PC-3 (cell line): ENCODE measurements around the gene NELFB.

ENCODE experiments used
- EZH2phosphoT487 ChIP-seq: fragments of 300-600 bp; sonication (generic); IDR thresholded peaks from 2 replicates; pipeline ENCODE4 v1.6.1; 2018; ENCODE audit warnings: mild to moderate bottlenecking, antibody characterized with exemption, low read length, borderline replicate concordance
- TF ChIP-seq, protein P1 (sequence below): fragments of 300-600 bp; sonication (generic); conservative IDR thresholded peaks from 2 replicates; pipeline ENCODE4 v1.5.1; 2017; ENCODE audit warnings: antibody characterized with exemption, low read depth, mild to moderate bottlenecking, low read length

DNA sequence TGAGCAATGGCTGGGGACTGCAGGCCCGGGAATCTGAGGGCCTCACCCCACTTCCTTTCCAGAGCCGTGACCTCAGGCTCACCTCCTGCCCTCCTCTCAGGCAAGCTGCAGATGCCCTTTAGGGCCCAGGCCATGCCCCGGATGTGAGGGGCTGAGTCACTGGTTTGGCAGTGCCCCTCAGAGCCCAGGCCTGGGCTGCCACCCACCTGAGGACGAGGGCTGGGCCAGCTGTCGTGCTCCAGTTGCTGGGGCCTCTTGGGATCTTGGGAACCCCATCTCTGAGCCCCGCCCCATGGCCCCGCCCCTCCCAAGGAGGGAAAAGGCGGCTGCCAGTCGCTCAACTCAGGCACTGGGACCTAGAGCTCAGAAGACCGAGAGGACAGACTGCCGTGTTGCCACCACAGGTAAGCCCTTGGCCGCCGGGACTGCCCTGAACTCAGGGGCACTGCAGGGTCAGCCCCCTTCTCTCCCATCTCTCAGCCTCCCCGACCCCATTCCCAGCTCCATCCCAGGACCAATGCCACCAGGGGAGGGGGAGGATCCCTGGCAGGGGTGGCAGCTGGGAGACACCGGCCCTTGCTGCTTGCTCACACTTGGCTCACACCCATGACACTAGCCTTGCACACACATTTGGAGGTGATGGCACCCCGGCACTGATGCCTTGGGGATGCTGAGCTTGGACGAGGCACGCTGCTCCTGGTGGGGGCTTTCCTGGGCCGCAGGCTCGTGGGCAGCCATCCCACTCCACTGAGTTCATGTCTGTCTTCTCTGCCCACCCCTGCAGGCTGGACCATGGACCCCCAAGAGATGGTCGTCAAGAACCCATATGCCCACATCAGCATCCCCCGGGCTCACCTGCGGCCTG lies 30.1 kb upstream of the NELFB start, which contains the start of gene CYSRT1:
- TF ChIP-seq, protein P1, sequence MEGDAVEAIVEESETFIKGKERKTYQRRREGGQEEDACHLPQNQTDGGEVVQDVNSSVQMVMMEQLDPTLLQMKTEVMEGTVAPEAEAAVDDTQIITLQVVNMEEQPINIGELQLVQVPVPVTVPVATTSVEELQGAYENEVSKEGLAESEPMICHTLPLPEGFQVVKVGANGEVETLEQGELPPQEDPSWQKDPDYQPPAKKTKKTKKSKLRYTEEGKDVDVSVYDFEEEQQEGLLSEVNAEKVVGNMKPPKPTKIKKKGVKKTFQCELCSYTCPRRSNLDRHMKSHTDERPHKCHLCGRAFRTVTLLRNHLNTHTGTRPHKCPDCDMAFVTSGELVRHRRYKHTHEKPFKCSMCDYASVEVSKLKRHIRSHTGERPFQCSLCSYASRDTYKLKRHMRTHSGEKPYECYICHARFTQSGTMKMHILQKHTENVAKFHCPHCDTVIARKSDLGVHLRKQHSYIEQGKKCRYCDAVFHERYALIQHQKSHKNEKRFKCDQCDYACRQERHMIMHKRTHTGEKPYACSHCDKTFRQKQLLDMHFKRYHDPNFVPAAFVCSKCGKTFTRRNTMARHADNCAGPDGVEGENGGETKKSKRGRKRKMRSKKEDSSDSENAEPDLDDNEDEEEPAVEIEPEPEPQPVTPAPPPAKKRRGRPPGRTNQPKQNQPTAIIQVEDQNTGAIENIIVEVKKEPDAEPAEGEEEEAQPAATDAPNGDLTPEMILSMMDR = no peak
- no peak for TF ChIP-seq EZH2phosphoT487
